Measurements from ENCODE around the gene OR10W1.

Gene OR10W1, protein sequence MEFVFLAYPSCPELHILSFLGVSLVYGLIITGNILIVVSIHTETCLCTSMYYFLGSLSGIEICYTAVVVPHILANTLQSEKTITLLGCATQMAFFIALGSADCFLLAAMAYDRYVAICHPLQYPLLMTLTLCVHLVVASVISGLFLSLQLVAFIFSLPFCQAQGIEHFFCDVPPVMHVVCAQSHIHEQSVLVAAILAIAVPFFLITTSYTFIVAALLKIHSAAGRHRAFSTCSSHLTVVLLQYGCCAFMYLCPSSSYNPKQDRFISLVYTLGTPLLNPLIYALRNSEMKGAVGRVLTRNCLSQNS

DNA sequence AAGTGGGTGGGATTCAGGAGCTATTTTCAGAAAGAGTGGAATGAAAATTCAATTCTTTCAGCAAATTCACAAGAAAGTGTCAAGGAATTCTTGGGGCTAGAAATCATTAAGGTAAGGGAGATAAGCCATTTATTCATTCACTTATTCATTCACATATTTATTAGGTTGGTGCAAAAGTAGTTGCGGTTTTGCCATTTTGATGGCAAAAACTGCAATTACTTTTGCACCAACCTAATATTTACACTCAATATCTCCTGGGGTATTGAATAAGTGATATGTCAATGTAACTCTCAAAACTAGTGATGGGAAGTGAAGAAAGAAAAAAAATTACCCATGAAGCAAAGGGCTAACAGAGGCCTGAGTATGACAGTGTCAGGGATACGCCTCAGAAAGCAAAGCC, at the start of gene OR10W1:
Gene OR10W1, minus strand, starts transcription at position 119 of the 400 bp plus-strand sequence. CDS start 402 bp downstream, outside the sequence.
- no peak for DNase-seq (ENCODE audit: low read depth)

DNA sequence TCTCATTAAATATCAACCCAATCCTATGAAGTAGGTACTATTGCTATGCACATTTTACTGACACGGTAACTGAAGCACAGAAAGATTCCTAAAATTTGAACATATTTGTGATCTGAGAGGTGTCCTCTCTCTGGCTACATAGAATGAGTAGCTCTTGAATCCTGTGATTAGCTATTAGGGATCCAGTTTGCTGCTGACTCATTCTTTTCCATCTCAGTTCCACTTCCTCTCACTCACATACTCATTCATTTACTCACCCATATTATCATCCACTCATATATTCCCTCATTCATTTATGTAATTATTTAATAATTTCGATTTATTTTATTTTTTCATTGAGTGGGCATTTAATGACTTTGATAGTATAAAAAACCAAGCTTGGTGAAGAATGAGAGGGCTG, 48.1 kb upstream of the OR10W1 start:
- no peak for DNase-seq (ENCODE audit: low read depth)

DNA sequence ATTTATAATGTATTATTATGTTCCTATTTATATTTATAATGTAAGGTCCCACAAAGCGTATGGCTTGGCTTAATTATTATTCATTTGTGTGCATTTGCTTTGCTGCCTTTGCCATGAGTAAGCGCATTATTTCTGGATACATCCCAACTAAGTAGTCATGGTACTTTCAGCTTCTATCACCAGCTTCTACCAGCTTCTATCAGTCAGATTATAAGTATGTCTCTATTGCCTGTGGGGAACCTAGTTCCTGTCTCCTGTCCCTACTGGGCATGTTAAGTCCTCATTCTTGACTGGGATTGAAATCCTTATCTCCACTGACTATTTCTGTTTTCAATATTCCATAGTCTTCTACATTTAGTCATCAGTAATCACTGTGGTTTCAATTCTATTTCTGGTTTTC, 33.5 kb upstream of the OR10W1 start:
- DNase-seq (ENCODE audit: low read depth), result no peak

DNA sequence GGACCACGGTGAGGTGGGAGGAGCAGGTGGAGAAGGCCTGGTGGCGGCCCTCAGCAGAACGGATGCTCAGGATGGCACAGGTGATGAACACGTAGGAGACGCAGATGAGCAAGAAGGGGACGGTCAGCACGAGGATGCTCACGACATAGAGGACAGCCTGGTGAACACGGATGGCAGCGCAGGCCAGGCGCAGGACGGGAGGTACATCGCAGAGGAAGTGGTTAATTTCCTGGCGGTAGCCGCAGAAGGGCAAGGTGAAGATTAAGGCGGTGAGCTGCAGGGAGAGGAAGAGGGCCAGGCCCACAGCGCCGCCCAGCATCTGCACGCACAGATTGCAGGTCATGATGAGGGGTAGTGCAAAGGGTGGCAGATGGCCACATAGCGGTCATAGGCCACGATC, 24.0 kb upstream of the OR10W1 start:
- no peak for DNase-seq (ENCODE audit: low read depth)

DNA sequence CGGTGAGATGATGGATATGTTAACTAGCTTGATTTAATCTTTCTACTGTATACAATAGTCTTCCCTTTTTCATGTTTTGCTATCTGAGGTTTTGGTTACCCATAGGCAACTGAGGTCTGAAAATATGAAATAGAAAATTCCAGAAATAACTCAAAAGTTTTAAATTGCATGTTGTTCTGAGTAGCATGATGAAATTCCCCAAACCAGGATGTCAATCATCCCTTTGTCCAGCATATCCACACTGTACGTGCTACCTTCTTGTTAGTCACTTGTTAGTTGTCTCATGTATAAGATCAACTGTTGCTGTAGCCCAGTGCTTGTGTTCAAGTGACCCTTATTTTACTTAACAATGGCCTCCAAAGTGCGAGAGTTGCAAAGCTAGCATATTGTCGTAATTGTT, 21.2 kb upstream of the OR10W1 start:
- no peak for DNase-seq (ENCODE audit: low read depth)

DNA sequence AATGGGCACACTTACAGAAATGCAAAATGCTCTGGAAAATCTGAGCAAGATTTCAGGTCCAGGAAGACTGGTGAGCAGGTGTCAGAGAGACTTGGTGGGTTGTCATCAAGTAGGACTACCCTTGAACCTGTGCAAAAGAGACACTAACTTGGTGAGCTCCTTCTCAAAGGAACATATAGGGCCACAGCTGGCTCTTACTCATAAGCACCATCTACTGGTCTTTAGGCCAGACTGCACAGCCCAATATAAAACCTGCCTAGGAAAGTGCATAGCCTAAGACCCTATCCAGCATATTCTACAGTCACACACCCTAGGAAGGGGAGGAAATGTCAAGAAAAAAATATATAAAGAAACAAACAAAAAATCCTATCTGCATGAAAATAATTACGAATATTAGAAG, 18.2 kb upstream of the OR10W1 start:
- no peak for DNase-seq (ENCODE audit: low read depth)

DNA sequence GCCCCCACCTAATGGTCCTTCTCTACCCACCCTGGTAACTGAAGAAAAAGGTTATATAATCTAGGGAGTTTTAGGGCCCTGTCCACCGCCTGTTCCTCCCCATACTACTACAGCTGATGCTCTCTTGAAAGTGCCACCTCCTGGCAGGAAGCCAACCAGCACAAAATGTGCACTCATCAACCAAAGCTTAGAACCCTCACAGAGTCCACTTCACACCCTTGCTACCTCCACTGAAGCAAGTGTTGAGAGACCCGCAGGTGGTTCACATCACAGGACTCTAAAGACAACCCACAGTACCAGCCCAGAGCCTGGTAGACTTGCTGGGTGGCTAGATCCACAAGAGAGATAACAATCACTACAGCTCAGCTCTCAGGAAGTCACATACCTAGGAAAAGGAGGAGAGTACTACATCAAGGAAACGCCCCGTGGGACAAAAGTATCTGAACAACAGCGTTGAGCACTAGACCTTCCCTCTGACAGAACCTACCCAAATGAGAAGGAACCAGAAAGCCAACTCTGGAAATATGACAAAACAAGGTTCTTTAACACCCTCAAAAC, 17.5 kb upstream of the OR10W1 start:
- no peak for DNase-seq (ENCODE audit: low read depth)

DNA sequence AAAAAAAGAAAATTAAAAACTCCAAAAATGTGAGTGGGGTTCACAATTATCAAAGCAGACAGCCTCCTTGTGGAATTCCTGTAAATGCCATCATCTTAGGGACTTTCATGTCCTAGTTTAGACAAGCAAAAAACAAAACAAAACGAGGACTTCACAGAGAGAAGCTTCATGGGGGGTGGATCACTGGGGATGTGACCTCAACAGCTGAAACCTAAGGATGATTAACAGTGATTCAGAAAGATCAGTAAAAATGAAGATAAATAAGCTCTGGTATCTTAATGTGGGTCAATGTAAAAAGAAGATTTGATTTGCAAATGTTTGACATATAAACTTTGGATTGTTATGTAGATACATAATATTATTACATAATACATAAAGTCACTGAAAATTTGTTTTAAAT, 8.1 kb upstream of the OR10W1 start:
- DNase-seq (ENCODE audit: low read depth), result no peak

DNA sequence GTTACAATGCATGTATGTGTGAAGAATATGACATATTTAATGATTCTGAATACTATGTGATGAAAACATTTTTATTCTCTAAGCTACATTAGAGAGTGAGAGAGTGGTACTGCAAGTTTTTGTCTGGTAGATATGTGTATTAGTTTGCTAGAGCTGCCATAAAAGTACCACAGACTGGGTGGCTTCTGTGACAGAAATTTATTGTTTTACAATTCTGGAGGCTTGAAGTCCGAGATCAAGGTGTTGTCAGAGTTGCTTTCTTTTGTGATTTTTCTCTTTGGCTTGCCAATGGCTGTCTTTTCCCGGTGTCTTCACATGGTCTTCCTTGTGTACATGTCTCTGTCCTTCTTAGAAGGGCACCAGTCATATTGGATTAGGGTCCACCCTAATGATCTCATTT, 6.9 kb upstream of the OR10W1 start:
- no peak for DNase-seq (ENCODE audit: low read depth)

DNA sequence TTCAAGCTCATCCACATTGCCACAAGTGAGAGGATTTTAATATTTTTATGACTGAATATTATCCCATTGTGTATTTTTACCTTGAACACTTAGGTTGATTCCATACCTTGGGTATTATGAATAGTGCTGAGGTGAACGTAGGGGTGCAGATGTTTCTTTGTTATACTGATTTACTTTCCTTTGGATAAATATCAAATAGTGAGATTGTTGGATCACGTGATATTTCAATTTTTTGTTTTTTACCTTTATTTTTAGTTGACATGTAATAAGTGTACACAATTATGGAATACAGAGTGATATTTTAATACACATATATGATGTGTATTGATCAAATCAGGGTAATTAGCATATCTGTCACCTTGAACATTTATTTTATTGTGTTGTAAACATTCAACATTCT, 8.1 kb downstream of the OR10W1 start:
- DNase-seq (ENCODE audit: low read depth), result no peak

DNA sequence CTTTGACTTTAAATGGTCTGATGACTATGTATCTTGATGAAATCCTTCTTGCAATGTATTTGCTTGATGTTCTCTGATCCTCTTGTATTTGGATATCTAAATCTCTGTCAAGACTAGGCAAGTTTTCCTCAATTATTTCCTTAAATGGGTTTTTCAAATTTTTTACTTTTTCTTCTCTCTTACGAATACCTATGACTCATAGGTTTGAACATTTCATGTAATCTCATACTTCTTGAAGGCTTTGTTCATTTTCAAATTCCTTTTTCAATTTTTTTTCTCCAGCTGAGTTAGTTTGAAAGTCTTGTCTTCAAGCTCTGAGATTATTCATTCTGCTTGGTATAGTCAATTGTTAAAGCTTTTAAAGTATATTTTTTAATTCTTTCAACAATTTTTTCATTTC, 13.1 kb downstream of the OR10W1 start:
- no peak for DNase-seq (ENCODE audit: low read depth)

DNA sequence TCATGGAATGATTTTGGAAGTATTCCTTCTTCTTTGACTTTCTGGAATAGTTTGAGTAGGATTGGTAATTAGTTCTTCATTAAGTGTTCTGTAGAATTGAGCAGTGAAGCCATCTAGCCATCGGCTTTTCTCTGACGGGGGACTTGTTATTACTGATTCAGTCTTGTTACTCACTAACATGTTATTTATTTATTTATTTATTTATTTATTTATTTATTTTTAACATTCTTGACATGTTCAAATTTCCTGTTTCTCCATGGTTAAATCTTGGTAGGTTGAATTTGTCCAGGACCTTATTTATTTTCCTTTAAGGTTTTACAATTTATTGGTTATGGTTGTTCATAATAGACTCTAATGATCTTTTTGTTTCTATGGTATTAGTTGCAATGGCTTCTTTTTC, 24.1 kb downstream of the OR10W1 start:
- DNase-seq (ENCODE audit: low read depth), result no peak

DNA sequence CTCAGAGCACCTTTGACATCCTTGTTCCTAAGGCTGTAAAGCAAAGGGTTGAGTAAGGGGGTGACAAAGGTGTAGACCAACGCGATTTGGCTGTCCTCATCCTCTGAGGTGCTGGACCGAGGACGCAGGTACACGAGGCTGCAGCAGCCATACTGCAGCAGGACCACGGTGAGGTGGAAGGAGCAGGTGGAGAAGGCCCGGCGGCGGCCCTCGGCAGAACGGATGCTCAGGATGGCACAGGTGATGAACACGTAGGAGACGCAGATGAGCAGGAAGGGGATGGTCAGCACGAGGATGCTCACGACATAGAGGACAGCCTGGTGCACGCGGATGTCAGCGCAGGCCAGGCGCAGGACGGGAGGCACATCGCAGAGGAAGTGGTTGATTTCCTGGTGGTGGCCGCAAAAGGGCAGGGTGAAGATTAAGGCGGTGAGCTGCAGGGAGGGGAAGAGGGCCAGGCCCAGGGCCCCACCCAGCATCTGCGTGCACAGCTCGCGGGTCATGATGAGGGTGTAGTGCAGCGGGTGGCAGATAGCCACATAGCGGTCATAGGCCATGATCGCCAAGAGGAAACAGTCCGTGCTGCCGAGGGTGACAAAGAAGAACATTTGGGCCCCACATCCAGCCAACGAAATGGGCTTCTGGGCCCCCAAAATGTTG, 40.0 kb downstream of the OR10W1 start:
- no peak for DNase-seq (ENCODE audit: low read depth)

DNA sequence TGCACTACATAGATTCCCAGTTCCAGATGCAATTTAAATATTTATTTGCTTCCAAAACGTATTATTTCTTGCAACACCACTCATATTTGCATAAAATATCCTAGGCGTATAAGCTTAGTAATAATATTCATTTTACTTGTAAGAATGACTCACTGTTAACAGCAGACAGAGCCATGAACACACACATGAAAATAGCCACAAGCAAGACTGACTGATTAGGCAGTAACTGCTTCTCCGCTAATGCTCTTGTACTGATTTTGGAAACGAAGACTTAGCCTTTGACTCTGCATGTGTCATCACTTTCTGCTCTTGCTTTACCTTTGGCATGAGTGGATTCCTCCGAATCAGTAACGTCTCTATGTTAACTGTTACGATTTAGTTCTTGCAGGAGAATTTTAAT, 45.3 kb downstream of the OR10W1 start:
- no peak for DNase-seq (ENCODE audit: low read depth)

Measured in activated T-cell treated with anti-CD3 and anti-CD28 coated beads for 24 hours (primary cell).